NCI-H2171 (cell line): ENCODE results near the gene NR6A1.
A peak's percentile ranks its signal among the peaks of the same experiment; 100 is the strongest.
"Not testable (repeated sequence)": the region's sequence is repeated elsewhere in the genome, so short reads cannot be mapped to it uniquely, and the experiment has no call there.

ENCODE experiments used
- DNase-seq: peaks from one replicate; lab custom pipeline; 2025; lab: John Stamatoyannopoulos, UW

Gene NR6A1

GRCh38 chr9:124759327-124759726, 11.8 kb downstream of the NR6A1 start:
- no peak for DNase-seq

- no peak for DNase-seq
These were observed 12.4 kb downstream of the NR6A1 start for GRCh38 chr9:124758691-124759090.

- DNase-seq = no peak
These were observed 13.1 kb downstream of the NR6A1 start for GRCh38 chr9:124758061-124758460.

- no peak for DNase-seq
These were observed 13.5 kb downstream of the NR6A1 start for GRCh38 chr9:124757616-124758015.

- no peak for DNase-seq
These were observed 15.1 kb downstream of the NR6A1 start for GRCh38 chr9:124756011-124756410.

- DNase-seq = no peak
These were observed 16.1 kb downstream of the NR6A1 start for GRCh38 chr9:124755061-124755460.

GRCh38 chr9:124754289-124754688, 16.8 kb downstream of the NR6A1 start:
- DNase-seq = no peak

- DNase-seq = no peak
These were observed 18.1 kb downstream of the NR6A1 start for GRCh38 chr9:124752967-124753366.

- DNase-seq = no peak
These were observed 21.3 kb downstream of the NR6A1 start for GRCh38 chr9:124749781-124750180.

GRCh38 chr9:124749284-124749683, 21.8 kb downstream of the NR6A1 start:
- DNase-seq = no peak

- DNase-seq = no peak
These were observed 24.0 kb downstream of the NR6A1 start for GRCh38 chr9:124747065-124747464.

GRCh38 chr9:124743686-124744348, 27.3 kb downstream of the NR6A1 start:
- DNase-seq = no peak

- no peak for DNase-seq
These were observed 28.2 kb downstream of the NR6A1 start for GRCh38 chr9:124742940-124743339.

GRCh38 chr9:124741662-124742061, 29.4 kb downstream of the NR6A1 start:
- DNase-seq = no peak

- no peak for DNase-seq
These were observed 30.0 kb downstream of the NR6A1 start for GRCh38 chr9:124741149-124741548.

- no peak for DNase-seq
These were observed 31.8 kb downstream of the NR6A1 start for GRCh38 chr9:124739360-124739759.

- not testable (repeated sequence) for DNase-seq
These were observed 33.0 kb downstream of the NR6A1 start for GRCh38 chr9:124738075-124738474.

GRCh38 chr9:124735121-124735520, 36.0 kb downstream of the NR6A1 start:
- DNase-seq = no peak

- not testable (repeated sequence) for DNase-seq
These were observed 36.4 kb downstream of the NR6A1 start for GRCh38 chr9:124734741-124735083.

GRCh38 chr9:124733964-124734740, 37.0 kb downstream of the NR6A1 start:
- no peak for DNase-seq

- DNase-seq = no peak
These were observed 40.3 kb downstream of the NR6A1 start for GRCh38 chr9:124730772-124731171.

GRCh38 chr9:124726886-124727285, 44.2 kb downstream of the NR6A1 start:
- DNase-seq = no peak

- peak; percentile 14 for DNase-seq
These were observed 46.1 kb downstream of the NR6A1 start for GRCh38 chr9:124725068-124725452.
